Measurements from ENCODE around the gene SLC8A1. TPM values are rescaled to one million over a fixed set of nuclear protein-coding genes. Genes with fewer than 3 reads are reported as not detected.

The SLC8A1 gene
- total and polyA plus RNA-seq, 8 donors: 0.31 to 105 (median 14.0) TPM

DNA sequence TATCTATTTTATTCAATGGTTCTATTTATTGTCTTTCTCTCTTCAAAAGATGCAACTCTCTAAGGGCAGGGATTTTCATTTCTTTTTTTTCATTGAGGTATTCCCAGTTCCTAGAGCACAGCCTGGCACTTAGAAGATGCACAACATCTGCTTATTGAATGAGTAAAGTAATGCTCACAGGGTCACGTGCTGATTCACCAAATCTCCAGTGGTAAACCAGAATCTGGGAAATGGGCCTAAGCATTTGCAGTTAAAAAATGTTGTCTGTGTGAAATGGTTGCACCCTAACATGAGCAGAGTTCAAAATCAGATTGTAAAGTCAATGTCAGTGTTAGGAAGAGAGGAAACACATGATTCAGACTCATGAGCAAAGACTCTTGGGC is 15.8 kb downstream of the SLC8A1 start:
- H3K27ac ChIP-seq: no peak overlapping the region
- H3K36me3 ChIP-seq: no peaks in the 10 kb centered on the region
- no peaks in the 10 kb centered on the region for H3K9me3 ChIP-seq
- H3K4me3 ChIP-seq: no peak overlapping the region
- intact Hi-C loops (cut with DNase I; ENCODE audit: low total_unique reads): no loop called here
- H3K27me3 ChIP-seq: no peaks in the 10 kb centered on the region
- TF ChIP-seq POLR2A (IDR thresholded peaks at IDR 0.05) (no peak), EP300 (IDR thresholded peaks at IDR 0.05) (no peak), POLR2AphosphoS5 (IDR thresholded peaks at IDR 0.05) (no peak)
- TF ChIP-seq, protein P1, sequence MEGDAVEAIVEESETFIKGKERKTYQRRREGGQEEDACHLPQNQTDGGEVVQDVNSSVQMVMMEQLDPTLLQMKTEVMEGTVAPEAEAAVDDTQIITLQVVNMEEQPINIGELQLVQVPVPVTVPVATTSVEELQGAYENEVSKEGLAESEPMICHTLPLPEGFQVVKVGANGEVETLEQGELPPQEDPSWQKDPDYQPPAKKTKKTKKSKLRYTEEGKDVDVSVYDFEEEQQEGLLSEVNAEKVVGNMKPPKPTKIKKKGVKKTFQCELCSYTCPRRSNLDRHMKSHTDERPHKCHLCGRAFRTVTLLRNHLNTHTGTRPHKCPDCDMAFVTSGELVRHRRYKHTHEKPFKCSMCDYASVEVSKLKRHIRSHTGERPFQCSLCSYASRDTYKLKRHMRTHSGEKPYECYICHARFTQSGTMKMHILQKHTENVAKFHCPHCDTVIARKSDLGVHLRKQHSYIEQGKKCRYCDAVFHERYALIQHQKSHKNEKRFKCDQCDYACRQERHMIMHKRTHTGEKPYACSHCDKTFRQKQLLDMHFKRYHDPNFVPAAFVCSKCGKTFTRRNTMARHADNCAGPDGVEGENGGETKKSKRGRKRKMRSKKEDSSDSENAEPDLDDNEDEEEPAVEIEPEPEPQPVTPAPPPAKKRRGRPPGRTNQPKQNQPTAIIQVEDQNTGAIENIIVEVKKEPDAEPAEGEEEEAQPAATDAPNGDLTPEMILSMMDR (IDR thresholded peaks at IDR 0.05): no peak
- peaks cover 0 to 23% (median 10%) of the 10 kb centered on the region in 4 donors for H3K4me1 ChIP-seq
- no peak for DNase-seq
- 19 to 89% (median 81%) methylated on average over 1 of the region's 1 CpG for WGBS, 5 donors

GRCh38 chr2:40435426-40436092 is 16.3 kb downstream of the SLC8A1 start:
- no peak for TF ChIP-seq POLR2AphosphoS5 (IDR thresholded peaks at IDR 0.05)
- TF ChIP-seq EP300 (IDR thresholded peaks at IDR 0.05): no peak
- TF ChIP-seq, protein P1 (IDR thresholded peaks at IDR 0.05): no peak
- TF ChIP-seq POLR2A (IDR thresholded peaks at IDR 0.05): no peak
- Histone ChIP-seq H3K4me1 (peaks cover 0 to 25% (median 12%) of the 10 kb centered on the region in 4 donors), H3K36me3 (no peaks in the 10 kb centered on the region), H3K9me3 (no peaks in the 10 kb centered on the region), H3K27me3 (no peaks in the 10 kb centered on the region), H3K27ac (peak overlapping the region in 3 of 5 donors; percentile 14 to 41 (median 31)), H3K4me3 (no peak overlapping the region)
- 69 to 85% (median 79%) methylated on average over 9 of the region's 9 CpGs for WGBS, 5 donors
- no peak for DNase-seq
- intact Hi-C loops (cut with DNase I; ENCODE audit: low total_unique reads): no loop called here

GRCh38 chr2:40434731-40435271 is 17.1 kb downstream of the SLC8A1 start:
- Histone ChIP-seq H3K9me3 (no peaks in the 10 kb centered on the region), H3K27me3 (no peaks in the 10 kb centered on the region), H3K27ac (peak overlapping the region in 3 of 5 donors; percentile 30 to 41 (median 31)), H3K4me3 (no peak overlapping the region), H3K36me3 (no peaks in the 10 kb centered on the region), H3K4me1 (peaks cover 0 to 25% (median 12%) of the 10 kb centered on the region in 4 donors)
- DNase-seq: no peak
- intact Hi-C loops (cut with DNase I; ENCODE audit: low total_unique reads): no loop called here
- WGBS, 5 donors: 73 to 91% (median 78%) methylated on average over 3 of the region's 3 CpGs
- TF ChIP-seq POLR2AphosphoS5 (IDR thresholded peaks at IDR 0.05) (no peak), POLR2A (IDR thresholded peaks at IDR 0.05) (no peak), EP300 (IDR thresholded peaks at IDR 0.05) (no peak)
- TF ChIP-seq, protein P1 (IDR thresholded peaks at IDR 0.05): no peak

GRCh38 chr2:40433736-40434135 is 18.2 kb downstream of the SLC8A1 start:
- H3K27me3 ChIP-seq: no peaks in the 10 kb centered on the region
- TF ChIP-seq POLR2A (IDR thresholded peaks at IDR 0.05) (no peak), POLR2AphosphoS5 (IDR thresholded peaks at IDR 0.05) (no peak), EP300 (IDR thresholded peaks at IDR 0.05) (no peak)
- TF ChIP-seq, protein P1 (IDR thresholded peaks at IDR 0.05): no peak
- no peak for DNase-seq
- 20 to 53% (median 36%) methylated on average over 1 of the region's 1 CpG for WGBS, 5 donors
- no peaks in the 10 kb centered on the region for H3K9me3 ChIP-seq
- H3K36me3 ChIP-seq: no peaks in the 10 kb centered on the region
- H3K4me1 ChIP-seq: peaks cover 0 to 25% (median 12%) of the 10 kb centered on the region in 4 donors
- no peak overlapping the region for H3K4me3 ChIP-seq
- intact Hi-C loops (cut with DNase I; ENCODE audit: low total_unique reads): no loop called here
- no peak overlapping the region for H3K27ac ChIP-seq
